NCI-H226 (cell line): ENCODE measurements around the gene BCO2.
"Not testable (repeated sequence)": the region's sequence is repeated elsewhere in the genome, so short reads cannot be mapped to it uniquely, and the experiment has no call there.

Experiments
- DNase-seq: peaks from one replicate; pipeline ENCODE4 v3.0.0-alpha.2; 2015

BCO2 gene

GRCh38 chr11:112167145-112167544 is 8.2 kb upstream of the BCO2 start, which contains the start of gene TEX12:
Gene TEX12 (plus strand): TSS chr11:112167372. CDS start chr11:112169269, 1,897 bp downstream.
- no peak for DNase-seq

- DNase-seq = no peak
Measured at GRCh38 chr11:112172362-112172994, 2.8 kb upstream of the BCO2 start.

- DNase-seq = no peak
Measured at GRCh38 chr11:112173152-112173551, 2.2 kb upstream of the BCO2 start.

- no peak for DNase-seq
Measured at GRCh38 chr11:112175599-112175952, 264 bp downstream of the BCO2 start.

GRCh38 chr11:112176077-112176476 is 765 bp downstream of the BCO2 start:
- DNase-seq = peak; percentile 24

- no peak for DNase-seq
Measured at GRCh38 chr11:112177589-112177988, 2.3 kb downstream of the BCO2 start.

GRCh38 chr11:112178428-112178827 is 3.1 kb downstream of the BCO2 start:
- no peak for DNase-seq

- no peak for DNase-seq
Measured at GRCh38 chr11:112178936-112179335, 3.6 kb downstream of the BCO2 start.

GRCh38 chr11:112179601-112180000 is 4.3 kb downstream of the BCO2 start:
- no peak for DNase-seq

- no peak for DNase-seq
Measured at GRCh38 chr11:112182867-112183266, 7.6 kb downstream of the BCO2 start.

- DNase-seq = no peak
Measured at GRCh38 chr11:112185883-112186282, 10.6 kb downstream of the BCO2 start.

GRCh38 chr11:112186304-112186703 is 11.0 kb downstream of the BCO2 start:
- DNase-seq = no peak

GRCh38 chr11:112195113-112195512 is 19.8 kb downstream of the BCO2 start:
- DNase-seq = peak; percentile 44

- DNase-seq = peak; percentile 72
Measured at GRCh38 chr11:112195951-112196351, 20.6 kb downstream of the BCO2 start.

- DNase-seq = no peak
Measured at GRCh38 chr11:112196519-112197087, 21.3 kb downstream of the BCO2 start.

GRCh38 chr11:112199101-112199500 is 23.8 kb downstream of the BCO2 start:
- DNase-seq = not testable (repeated sequence)

- DNase-seq = no peak
Measured at GRCh38 chr11:112200252-112200651, 24.9 kb downstream of the BCO2 start.

- DNase-seq = no peak
Measured at GRCh38 chr11:112206071-112206470, 30.8 kb downstream of the BCO2 start.

- no peak for DNase-seq
Measured at GRCh38 chr11:112210890-112211289, 35.6 kb downstream of the BCO2 start.

- DNase-seq = no peak
Measured at GRCh38 chr11:112211536-112211935, 36.2 kb downstream of the BCO2 start.

- no peak for DNase-seq
Measured at GRCh38 chr11:112212290-112212689, 37.0 kb downstream of the BCO2 start.

- DNase-seq = no peak
Measured at GRCh38 chr11:112212710-112213109, 37.4 kb downstream of the BCO2 start.

- DNase-seq = peak; percentile 89
Measured at GRCh38 chr11:112213753-112214152, 38.4 kb downstream of the BCO2 start.

GRCh38 chr11:112215621-112216020 is 40.3 kb downstream of the BCO2 start:
- no peak for DNase-seq

- DNase-seq = no peak
Measured at GRCh38 chr11:112216561-112217105, 41.3 kb downstream of the BCO2 start.
